Mucosa of descending colon (tissue), 3 donors: ENCODE results near the gene PAPPA2. TPM values are rescaled to one million over a fixed set of nuclear protein-coding genes. Genes with fewer than 3 reads are reported as not detected.
A peak's percentile ranks its signal among the peaks of the same experiment; 100 is the strongest.

ENCODE experiments used
- ATAC-seq: fragments of 200-7000 bp; cut with Tn5 transposase; one replicate; pipeline ENCODE4 v1.9.1; 2020; ENCODE audit warnings: mild to moderate bottlenecking, moderate library complexity
- DNase-seq, 3 donors: peaks; one replicate each; pipeline ENCODE4 v3.0.0-alpha.2; 2020
- H3K36me3 ChIP-seq: fragments of 200-600 bp; one replicate; pipeline ENCODE4 v1.8.0; 2021; ENCODE audit warnings: low read depth, mild to moderate bottlenecking
- H3K4me1 ChIP-seq: fragments of 200-600 bp; one replicate; pipeline ENCODE4 v1.8.0; 2021; ENCODE audit warnings: low read depth, mild to moderate bottlenecking
- H3K4me3 ChIP-seq: fragments of 200-600 bp; one replicate; pipeline ENCODE4 v1.8.0; 2021; ENCODE audit warnings: mild to moderate bottlenecking
- H3K9me3 ChIP-seq: fragments of 200-600 bp; one replicate; pipeline ENCODE4 v1.8.0; 2021; ENCODE audit warnings: mild to moderate bottlenecking
- intact Hi-C, 2 donors: fragments of 100-400 bp; cut with DNase I in 1 of 2; cut with micrococcal nuclease in 1 of 2; formaldehyde crosslinking; loops; one replicate each; pipeline versions ENCODE4 v1.11.0 to v1.11.1; 2022; cut with DNase I, micrococcal nuclease
- total RNA-seq, 3 donors: library from RNA; stranded (reverse); fragmentation: NEBNext Ultra II Directional in 2 of 3; extraction: Animal tissue kit (Norgen Biotek cat#: 25700) in 2 of 3; gene quantifications; one replicate each; pipeline versions ENCODE4 v1.2.1 to v1.2.4, GENCODE V29; 2021 to 2023
- TF ChIP-seq, protein P1 (sequence below): fragments of 200-600 bp; IDR thresholded peaks from one replicate; pipeline ENCODE4 v1.8.0; 2022; ENCODE audit warnings: antibody characterized with exemption, mild to moderate bottlenecking
- donor health status: DM: no; HTN: no; CAD: no; lungs with moderate emphysema.
- donor health status: DM: no; HTN: no; CAD: no.
- donor health status: DM: no; HTN: yes; CAD: no.

PAPPA2 gene
- total RNA-seq, 3 donors from 2014 or later = 1.0 to 5.1 (median 1.1) TPM

DNA sequence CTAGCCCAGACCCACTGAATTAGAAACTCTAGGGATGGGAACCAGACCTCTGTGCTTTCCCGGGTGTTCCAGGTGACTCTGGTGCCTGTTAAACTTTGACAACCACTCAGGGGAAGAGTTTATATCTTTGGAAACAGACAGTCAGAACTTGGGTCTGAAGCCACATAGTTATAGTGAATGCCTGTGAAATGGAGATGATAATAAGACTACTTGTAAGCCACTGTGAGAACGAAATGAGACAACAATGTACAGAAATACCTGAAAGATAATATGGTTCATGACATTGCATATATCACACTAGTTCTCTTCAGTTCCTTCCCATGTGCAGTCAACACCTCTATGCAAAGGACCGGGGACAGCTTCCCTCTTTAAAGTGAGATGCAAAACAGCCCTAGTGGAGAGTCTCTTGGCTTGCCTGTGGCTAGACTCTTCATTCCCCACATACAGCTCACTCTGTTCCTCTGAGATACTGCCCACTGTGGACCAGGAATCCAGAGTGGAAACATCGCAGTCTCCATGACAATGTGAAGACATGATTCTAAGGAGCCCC lies 414.1 kb downstream of the PAPPA2 start:
- TF ChIP-seq, protein P1, sequence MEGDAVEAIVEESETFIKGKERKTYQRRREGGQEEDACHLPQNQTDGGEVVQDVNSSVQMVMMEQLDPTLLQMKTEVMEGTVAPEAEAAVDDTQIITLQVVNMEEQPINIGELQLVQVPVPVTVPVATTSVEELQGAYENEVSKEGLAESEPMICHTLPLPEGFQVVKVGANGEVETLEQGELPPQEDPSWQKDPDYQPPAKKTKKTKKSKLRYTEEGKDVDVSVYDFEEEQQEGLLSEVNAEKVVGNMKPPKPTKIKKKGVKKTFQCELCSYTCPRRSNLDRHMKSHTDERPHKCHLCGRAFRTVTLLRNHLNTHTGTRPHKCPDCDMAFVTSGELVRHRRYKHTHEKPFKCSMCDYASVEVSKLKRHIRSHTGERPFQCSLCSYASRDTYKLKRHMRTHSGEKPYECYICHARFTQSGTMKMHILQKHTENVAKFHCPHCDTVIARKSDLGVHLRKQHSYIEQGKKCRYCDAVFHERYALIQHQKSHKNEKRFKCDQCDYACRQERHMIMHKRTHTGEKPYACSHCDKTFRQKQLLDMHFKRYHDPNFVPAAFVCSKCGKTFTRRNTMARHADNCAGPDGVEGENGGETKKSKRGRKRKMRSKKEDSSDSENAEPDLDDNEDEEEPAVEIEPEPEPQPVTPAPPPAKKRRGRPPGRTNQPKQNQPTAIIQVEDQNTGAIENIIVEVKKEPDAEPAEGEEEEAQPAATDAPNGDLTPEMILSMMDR = no peak
- intact Hi-C loops = no loop called here
- DNase-seq (no peak), ATAC-seq (no peak)
- Histone ChIP-seq H3K9me3 (no peaks in the 10 kb centered on the region), H3K4me1 (no peaks in the 10 kb centered on the region), H3K4me3 (no peak overlapping the region), H3K36me3 (no peaks in the 10 kb centered on the region)

DNA sequence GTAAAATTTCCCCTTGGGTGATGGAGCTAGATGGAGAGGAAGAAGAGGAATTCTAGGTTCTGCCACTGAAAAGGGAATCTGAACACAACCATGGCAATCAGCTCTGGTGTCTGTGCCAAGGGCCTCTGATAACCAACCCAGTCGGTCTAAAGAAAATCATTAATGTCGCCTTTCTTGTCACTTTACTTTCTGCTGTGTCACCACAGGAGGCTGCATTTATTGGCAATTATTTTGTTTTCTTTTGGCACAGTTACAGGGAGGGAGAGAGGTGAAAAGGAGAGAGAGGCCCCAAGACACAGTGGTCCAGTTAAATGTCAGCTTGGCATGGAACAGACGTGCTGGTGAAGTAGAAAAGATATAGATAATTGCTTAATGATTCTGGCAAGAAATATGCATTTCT lies 414.6 kb downstream of the PAPPA2 start:
- ATAC-seq (no peak), DNase-seq (no peak)
- intact Hi-C loops = no loop called here
- TF ChIP-seq, protein P1 = no peak
- Histone ChIP-seq H3K4me3 (no peak overlapping the region), H3K36me3 (no peaks in the 10 kb centered on the region), H3K4me1 (no peaks in the 10 kb centered on the region), H3K9me3 (no peaks in the 10 kb centered on the region)

DNA sequence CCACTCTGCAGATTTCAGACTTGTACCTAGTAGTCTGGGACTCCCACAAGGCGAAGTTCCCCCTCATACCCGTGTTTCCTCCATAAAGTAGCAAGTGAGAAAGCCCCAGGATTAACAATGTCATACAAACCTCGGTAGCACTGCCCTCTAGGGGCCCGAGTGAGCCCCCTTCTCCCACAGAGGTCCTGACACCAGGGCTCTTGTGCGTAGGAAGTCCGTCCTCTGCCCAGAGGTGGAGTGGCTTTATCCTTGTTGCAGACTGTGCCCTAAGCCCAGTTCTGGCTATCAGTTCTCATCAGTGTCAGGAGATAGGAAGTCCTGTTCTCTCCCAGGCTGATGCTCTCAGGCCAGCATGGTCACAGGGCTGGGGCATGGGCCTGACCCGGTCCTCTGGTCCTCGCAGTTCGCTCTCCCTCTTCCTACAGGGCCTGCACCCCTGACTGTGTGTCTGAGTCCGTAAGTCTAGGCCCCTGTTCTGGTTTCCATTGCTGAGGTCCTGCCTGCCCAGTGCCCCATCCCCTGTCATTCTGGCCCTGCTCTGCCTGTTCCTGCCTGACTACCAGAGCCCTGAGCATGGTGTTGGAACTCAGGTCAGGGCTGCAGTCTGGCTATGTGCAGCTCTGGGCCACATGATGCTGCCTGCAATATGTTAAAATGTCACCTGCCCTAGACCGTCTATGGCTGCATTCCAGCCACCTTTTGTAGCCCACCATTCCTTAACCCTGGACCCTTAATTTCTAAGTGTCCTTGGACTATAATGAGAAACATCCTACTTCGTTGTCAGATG lies 416.0 kb downstream of the PAPPA2 start:
- Histone ChIP-seq H3K9me3 (no peaks in the 10 kb centered on the region), H3K4me1 (no peaks in the 10 kb centered on the region), H3K4me3 (no peak overlapping the region), H3K36me3 (no peaks in the 10 kb centered on the region)
- ATAC-seq (no peak), DNase-seq (no peak)
- intact Hi-C loops = no loop called here
- TF ChIP-seq, protein P1 = no peak

DNA sequence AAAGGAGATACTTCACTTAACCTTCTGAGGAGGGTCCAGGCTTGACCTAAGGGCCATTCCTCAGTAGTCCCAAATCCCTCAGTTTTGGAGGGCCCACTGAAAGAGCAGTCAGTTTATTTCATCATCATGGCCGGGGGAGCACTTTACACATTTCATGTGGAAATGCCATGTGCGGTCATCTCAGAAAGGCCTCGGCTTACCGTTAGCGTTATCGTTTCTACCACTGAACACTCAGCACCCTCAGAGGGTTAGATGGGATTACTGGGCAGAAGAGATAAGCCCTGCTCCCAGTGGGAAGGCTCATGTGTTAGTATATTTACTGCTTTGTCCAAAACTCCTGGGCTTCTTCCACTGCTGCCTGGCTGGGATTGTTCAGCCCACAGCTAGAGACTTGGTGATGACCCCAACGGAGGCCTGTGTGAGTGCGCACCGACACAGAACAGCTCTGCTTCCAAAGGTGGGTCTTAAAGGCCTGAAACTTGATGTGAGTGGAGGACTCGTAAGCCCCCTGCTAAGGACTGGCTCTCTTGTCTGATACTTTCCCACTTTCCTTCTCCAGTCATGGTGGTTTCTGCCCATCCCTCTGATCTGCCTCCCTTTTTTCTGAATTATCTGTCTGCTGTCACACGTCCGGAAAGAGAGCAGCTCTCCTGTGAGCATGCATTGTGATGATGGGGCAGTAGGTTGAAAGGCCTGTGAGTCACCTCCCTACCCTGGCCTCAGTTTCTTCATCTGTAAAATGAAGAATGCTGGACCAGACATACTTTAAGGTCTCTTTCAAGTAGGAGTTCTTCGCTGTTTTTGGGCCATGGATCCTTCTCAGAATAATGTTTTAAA lies 417.0 kb downstream of the PAPPA2 start:
- intact Hi-C loops = loop anchor here in 1 of 2 donors (10.0 kb wide), 1 partner anchor 505 kb away; no protein-coding TSS in a partner anchor
- no peak overlapping the region for H3K4me3 ChIP-seq
- no peak for DNase-seq
- no peaks in the 10 kb centered on the region for H3K36me3 ChIP-seq
- no peak for ATAC-seq
- H3K9me3 ChIP-seq = no peaks in the 10 kb centered on the region
- TF ChIP-seq, protein P1 = no peak
- H3K4me1 ChIP-seq = no peaks in the 10 kb centered on the region

DNA sequence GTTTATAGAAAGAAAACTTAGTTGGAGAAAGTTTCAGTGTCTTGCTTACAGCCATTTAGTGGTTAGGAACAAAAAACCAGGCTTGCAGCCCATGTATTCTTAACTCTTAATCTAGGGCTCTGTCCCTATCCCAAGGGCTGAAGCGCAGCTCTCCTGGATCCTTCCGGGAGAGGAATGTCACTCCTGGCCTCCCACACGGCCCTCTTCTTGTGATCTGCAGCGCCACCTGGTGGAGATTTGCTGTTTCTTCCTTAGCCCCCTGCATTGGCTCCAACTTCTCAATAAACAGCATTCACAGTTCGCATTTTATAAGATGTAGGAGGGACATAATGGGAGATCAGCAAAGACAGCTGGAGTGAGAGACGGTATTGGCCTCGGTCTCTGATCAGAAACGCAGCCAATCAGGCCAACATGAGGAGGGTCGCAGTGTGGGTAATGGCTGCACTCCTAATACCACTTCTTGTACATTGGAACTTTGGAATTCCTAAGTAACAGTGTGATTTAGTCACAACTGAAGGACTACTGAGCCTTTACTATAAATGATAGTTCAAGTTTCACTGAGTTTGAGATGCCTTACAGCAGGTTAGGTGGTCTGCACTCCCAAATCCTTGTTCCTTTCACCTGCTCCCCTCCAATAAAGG lies 418.1 kb downstream of the PAPPA2 start:
- DNase-seq (peak in 2 of 3 donors; percentile 62 to 72), ATAC-seq (peak; percentile 78)
- no peaks in the 10 kb centered on the region for H3K36me3 ChIP-seq
- TF ChIP-seq, protein P1 = peak; percentile 53
- no peaks in the 10 kb centered on the region for H3K9me3 ChIP-seq
- no peak overlapping the region for H3K4me3 ChIP-seq
- H3K4me1 ChIP-seq = no peaks in the 10 kb centered on the region
- intact Hi-C loops = loop anchor here in 1 of 2 donors (10.0 kb wide), 1 partner anchor 506 kb away; no protein-coding TSS in a partner anchor
